Activated T-cell treated with anti-CD3 and anti-CD28 coated beads, Interleukin-2, amount 50 U/mL, for 1 hour (primary cell): Measurements from ENCODE around the gene HOXA4.

Experiments used
- DNase-seq: peaks from one replicate; pipeline ENCODE4 v3.0.0-alpha.2; 2020

The HOXA4 gene

GRCh38 chr7:27131390-27131819, 848 bp upstream of the HOXA4 start:
- DNase-seq = no peak

GRCh38 chr7:27129729-27130539, 623 bp downstream of the HOXA4 start:
- peak; percentile 36 for DNase-seq

GRCh38 chr7:27128776-27129728, 1.5 kb downstream of the HOXA4 start:
- no peak for DNase-seq

- DNase-seq = no peak
These were observed 2.5 kb downstream of the HOXA4 start for GRCh38 chr7:27128034-27128433.

- no peak for DNase-seq
These were observed 3.8 kb downstream of the HOXA4 start for GRCh38 chr7:27126596-27127327.

GRCh38 chr7:27125986-27126394, 4.6 kb downstream of the HOXA4 start:
- DNase-seq = no peak

GRCh38 chr7:27124902-27125689, 5.5 kb downstream of the HOXA4 start:
- no peak for DNase-seq

- DNase-seq = no peak
These were observed 6.3 kb downstream of the HOXA4 start for GRCh38 chr7:27124096-27124901.

- no peak for DNase-seq
These were observed 7.0 kb downstream of the HOXA4 start for GRCh38 chr7:27123477-27124053.

- DNase-seq = no peak
These were observed 7.5 kb downstream of the HOXA4 start for GRCh38 chr7:27123007-27123476.

GRCh38 chr7:27122077-27122910, 8.3 kb downstream of the HOXA4 start:
- DNase-seq = no peak

- no peak for DNase-seq
These were observed 8.9 kb downstream of the HOXA4 start for GRCh38 chr7:27121684-27122076.

- no peak for DNase-seq
These were observed 11.1 kb downstream of the HOXA4 start for GRCh38 chr7:27119412-27119911.

- no peak for DNase-seq
These were observed 12.0 kb downstream of the HOXA4 start for GRCh38 chr7:27118580-27118979.

GRCh38 chr7:27117887-27118491, 12.6 kb downstream of the HOXA4 start:
- no peak for DNase-seq

GRCh38 chr7:27116962-27117886, 13.3 kb downstream of the HOXA4 start:
- DNase-seq = no peak

- no peak for DNase-seq
These were observed 14.3 kb downstream of the HOXA4 start for GRCh38 chr7:27116031-27116961.
